ENCODE measurements around the gene KRT2.

KRT2 gene

GRCh38 chr12:52602552-52602951 is 49.5 kb downstream of the KRT2 start:
- H3K27ac ChIP-seq (ENCODE audit: insufficient read depth, low read depth, low read length, poor library complexity, severe bottlenecking) = no peak overlapping the region
- 92 to 96% methylated on average over 5 of the region's 5 CpGs for WGBS, 2 experiments
- no peak overlapping the region for H3K4me3 ChIP-seq (ENCODE audit: insufficient read depth, low read depth, low read length)
- H3K36me3 ChIP-seq (ENCODE audit: control insufficient read depth, insufficient read depth, low read length) = no peaks in the 10 kb centered on the region
- no peaks in the 10 kb centered on the region for H3K9me3 ChIP-seq (ENCODE audit: control insufficient read depth, low read length)
- peaks cover 3% of the 10 kb centered on the region for H3K27me3 ChIP-seq (ENCODE audit: control insufficient read depth, insufficient read depth, low read length, poor library complexity, severe bottlenecking)
- H3K4me1 ChIP-seq (ENCODE audit: control insufficient read depth, insufficient read depth, low read length) = no peaks in the 10 kb centered on the region

- Histone ChIP-seq H3K4me3 (ENCODE audit: insufficient read depth, low read depth, low read length) (no peak overlapping the region), H3K36me3 (ENCODE audit: control insufficient read depth, insufficient read depth, low read length) (no peaks in the 10 kb centered on the region), H3K4me1 (ENCODE audit: control insufficient read depth, insufficient read depth, low read length) (no peaks in the 10 kb centered on the region), H3K27ac (ENCODE audit: insufficient read depth, low read depth, low read length, poor library complexity, severe bottlenecking) (no peak overlapping the region), H3K27me3 (ENCODE audit: control insufficient read depth, insufficient read depth, low read length, poor library complexity, severe bottlenecking) (peaks cover 3% of the 10 kb centered on the region), H3K9me3 (ENCODE audit: control insufficient read depth, low read length) (no peaks in the 10 kb centered on the region)
- WGBS, 2 experiments = 91 to 92% methylated on average over 4 of the region's 4 CpGs
Observed at GRCh38 chr12:52601671-52602070, 50.3 kb downstream of the KRT2 start.

- Histone ChIP-seq H3K27me3 (ENCODE audit: control insufficient read depth, insufficient read depth, low read length, poor library complexity, severe bottlenecking) (peaks cover 3% of the 10 kb centered on the region), H3K36me3 (ENCODE audit: control insufficient read depth, insufficient read depth, low read length) (no peaks in the 10 kb centered on the region), H3K9me3 (ENCODE audit: control insufficient read depth, low read length) (no peaks in the 10 kb centered on the region), H3K4me1 (ENCODE audit: control insufficient read depth, insufficient read depth, low read length) (no peaks in the 10 kb centered on the region), H3K4me3 (ENCODE audit: insufficient read depth, low read depth, low read length) (no peak within 1 kb of the TSS), H3K27ac (ENCODE audit: insufficient read depth, low read depth, low read length, poor library complexity, severe bottlenecking) (no peak within 1 kb of the TSS)
- 90 to 92% methylated on average over 48 of the region's 48 CpGs for WGBS, 2 experiments
Observed at GRCh38 chr12:52600941-52601481, 51.0 kb downstream of the KRT2 start, which contains the start of gene KRT72. Gene KRT72, minus strand, starts transcription at chr12:52601463. Its CDS starts 11 bp downstream, at chr12:52601452.

DNA sequence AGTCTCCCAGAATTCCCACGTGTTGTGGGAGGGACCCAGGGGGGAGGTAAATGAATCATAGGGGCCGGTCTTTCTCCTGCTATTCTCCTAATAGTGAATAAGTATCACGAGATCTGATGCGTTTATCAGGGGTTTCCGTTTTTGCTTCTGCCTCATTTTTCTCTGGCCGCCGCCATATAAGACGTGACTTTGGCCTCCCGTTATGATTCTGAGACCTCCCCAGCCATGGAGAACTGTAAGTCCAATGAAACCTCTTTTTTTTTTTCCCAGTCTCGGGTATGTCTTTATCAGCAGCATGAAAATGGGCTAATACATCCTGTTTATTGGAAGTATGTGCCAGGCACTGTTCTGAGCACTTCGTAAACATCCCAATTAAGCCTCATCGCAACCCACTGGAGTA is 51.5 kb downstream of the KRT2 start:
- no peak overlapping the region for H3K4me3 ChIP-seq (ENCODE audit: insufficient read depth, low read depth, low read length)
- no peak overlapping the region for H3K27ac ChIP-seq (ENCODE audit: insufficient read depth, low read depth, low read length, poor library complexity, severe bottlenecking)
- peaks cover 3% of the 10 kb centered on the region for H3K27me3 ChIP-seq (ENCODE audit: control insufficient read depth, insufficient read depth, low read length, poor library complexity, severe bottlenecking)
- no peaks in the 10 kb centered on the region for H3K9me3 ChIP-seq (ENCODE audit: control insufficient read depth, low read length)
- H3K4me1 ChIP-seq (ENCODE audit: control insufficient read depth, insufficient read depth, low read length) = no peaks in the 10 kb centered on the region
- WGBS, 2 experiments = 90% methylated on average over 12 of the region's 12 CpGs
- no peaks in the 10 kb centered on the region for H3K36me3 ChIP-seq (ENCODE audit: control insufficient read depth, insufficient read depth, low read length)

- no peaks in the 10 kb centered on the region for H3K4me1 ChIP-seq (ENCODE audit: control insufficient read depth, insufficient read depth, low read length)
- peaks cover 3% of the 10 kb centered on the region for H3K27me3 ChIP-seq (ENCODE audit: control insufficient read depth, insufficient read depth, low read length, poor library complexity, severe bottlenecking)
- no peaks in the 10 kb centered on the region for H3K9me3 ChIP-seq (ENCODE audit: control insufficient read depth, low read length)
- H3K4me3 ChIP-seq (ENCODE audit: insufficient read depth, low read depth, low read length) = no peak overlapping the region
- H3K36me3 ChIP-seq (ENCODE audit: control insufficient read depth, insufficient read depth, low read length) = no peaks in the 10 kb centered on the region
- WGBS, 2 experiments = 78 to 82% methylated on average over 2 of the region's 2 CpGs
- H3K27ac ChIP-seq (ENCODE audit: insufficient read depth, low read depth, low read length, poor library complexity, severe bottlenecking) = no peak overlapping the region
Observed at GRCh38 chr12:52600071-52600470, 51.9 kb downstream of the KRT2 start.

DNA sequence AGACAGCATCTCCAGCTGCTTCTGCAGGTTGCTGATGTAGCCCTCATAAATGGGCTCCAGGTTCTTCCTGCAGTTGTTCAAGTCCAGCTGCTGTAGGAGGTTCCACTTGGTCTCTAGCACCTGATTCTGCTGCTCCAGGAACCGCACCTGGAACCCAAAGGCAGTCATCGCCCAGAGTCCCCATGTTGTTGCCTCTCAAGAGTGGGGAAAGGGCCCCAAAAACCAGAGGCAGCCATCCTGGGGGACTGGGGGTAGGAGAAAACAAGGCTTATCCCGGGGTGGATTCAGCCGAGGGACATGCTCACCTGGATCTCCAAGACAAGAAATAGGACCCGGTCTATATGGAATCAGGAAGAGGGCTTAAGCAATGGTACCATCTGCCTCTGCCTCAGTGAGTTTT is 53.0 kb downstream of the KRT2 start:
- no peaks in the 10 kb centered on the region for H3K4me1 ChIP-seq (ENCODE audit: control insufficient read depth, insufficient read depth, low read length)
- no peaks in the 10 kb centered on the region for H3K9me3 ChIP-seq (ENCODE audit: control insufficient read depth, low read length)
- H3K27me3 ChIP-seq (ENCODE audit: control insufficient read depth, insufficient read depth, low read length, poor library complexity, severe bottlenecking) = peaks cover 3% of the 10 kb centered on the region
- H3K27ac ChIP-seq (ENCODE audit: insufficient read depth, low read depth, low read length, poor library complexity, severe bottlenecking) = no peak overlapping the region
- no peak overlapping the region for H3K4me3 ChIP-seq (ENCODE audit: insufficient read depth, low read depth, low read length)
- no peaks in the 10 kb centered on the region for H3K36me3 ChIP-seq (ENCODE audit: control insufficient read depth, insufficient read depth, low read length)
- WGBS, 2 experiments = 93 to 96% methylated on average over 5 of the region's 5 CpGs
